ENCODE results near the gene NCF2.

NCF2 gene

DNA sequence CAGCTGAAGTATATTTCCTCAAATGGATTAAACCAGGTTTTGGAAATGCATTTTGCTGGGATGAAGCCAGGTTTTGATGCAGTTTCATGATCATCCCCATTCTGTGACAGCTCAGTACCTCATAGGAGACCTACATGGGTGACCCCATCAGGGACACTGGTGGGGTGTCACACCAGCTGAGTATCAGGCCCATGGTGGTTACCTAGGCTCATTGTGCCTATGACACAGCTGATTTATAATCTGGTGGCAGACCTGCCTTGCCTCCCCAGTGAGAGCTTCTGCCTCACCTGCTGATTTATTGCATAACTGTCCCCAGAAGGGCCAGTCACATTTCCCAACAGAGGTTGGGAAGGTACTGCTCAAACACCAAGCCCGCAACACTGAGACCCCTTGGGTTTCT lies 3.8 kb downstream of the NCF2 start:
- Histone ChIP-seq H3K4me3 (ENCODE audit: low read depth, low read length) (no peak overlapping the region), H2AK5ac (ENCODE audit: low read length) (no peak overlapping the region), H2BK12ac (ENCODE audit: low read length) (no peak overlapping the region), H3K4me1 (ENCODE audit: control insufficient read depth in 1 of 2, insufficient read depth in 2 of 2, low read length in 2 of 2) (no peaks in the 10 kb centered on the region), H3K79me2 (ENCODE audit: control insufficient read depth, insufficient read depth, low read length, poor library complexity) (no peaks in the 10 kb centered on the region), H2AFZ (ENCODE audit: insufficient read depth, low read length, poor library complexity) (no peak overlapping the region), H3K23ac (ENCODE audit: low read length) (no peak overlapping the region), H3K36me3 (ENCODE audit: control insufficient read depth in 1 of 2, insufficient read depth in 2 of 2, low read length in 2 of 2) (no peaks in the 10 kb centered on the region), H3K9ac (ENCODE audit: low read length) (no peak overlapping the region), H3K27ac (ENCODE audit: low read depth, low read length) (no peak overlapping the region), H4K12ac (ENCODE audit: low read depth, low read length) (no peak overlapping the region), H2BK120ac (ENCODE audit: insufficient read depth, low read length, poor library complexity) (no peak overlapping the region), H3K79me1 (ENCODE audit: low read length) (no peaks in the 10 kb centered on the region), H2BK5ac (ENCODE audit: low read depth, low read length, poor library complexity) (no peak overlapping the region), H3K27me3 (ENCODE audit: insufficient read depth, low read length) (no peaks in the 10 kb centered on the region), H4K8ac (ENCODE audit: low read depth, low read length) (no peak overlapping the region), H3K4ac (ENCODE audit: low read depth, low read length) (no peak overlapping the region), H3K4me2 (ENCODE audit: low read length) (no peak overlapping the region), H4K91ac (ENCODE audit: low read depth, low read length) (no peak overlapping the region), H3K18ac (ENCODE audit: low read length) (no peak overlapping the region), H3K14ac (ENCODE audit: low read length) (no peak overlapping the region), H3K9me3 (ENCODE audit: insufficient read depth, low read depth, low read length) (no peaks in the 10 kb centered on the region)
- WGBS (ENCODE audit: extremely low coverage, insufficient coverage, insufficient read length): no CpG with 5 or more reads among the region's 1 CpG
- no peak for DNase-seq

DNA sequence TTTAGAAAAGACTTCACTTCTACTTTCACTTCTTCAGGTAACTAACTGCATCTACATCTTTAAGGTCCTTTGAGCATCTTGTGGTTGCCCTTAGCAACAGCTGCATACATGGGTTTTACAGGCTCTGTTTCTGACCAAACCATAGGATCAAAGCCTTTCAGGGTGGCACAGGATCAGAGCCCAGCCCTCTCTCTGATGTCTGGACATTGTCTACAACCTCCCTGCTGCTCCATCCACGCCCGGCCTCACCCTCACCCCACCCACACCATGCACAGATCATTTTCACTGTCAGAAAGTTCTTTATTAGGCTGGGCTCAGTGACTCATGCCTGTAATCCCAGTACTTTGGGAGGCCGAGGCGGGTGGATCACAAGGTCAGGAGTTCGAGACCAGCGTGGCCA lies 5.2 kb downstream of the NCF2 start:
- Histone ChIP-seq H3K36me3 (ENCODE audit: control insufficient read depth in 1 of 2, insufficient read depth in 2 of 2, low read length in 2 of 2) (no peaks in the 10 kb centered on the region), H3K79me1 (ENCODE audit: low read length) (no peaks in the 10 kb centered on the region), H3K27ac (ENCODE audit: low read depth, low read length) (no peak overlapping the region), H4K8ac (ENCODE audit: low read depth, low read length) (no peak overlapping the region), H4K12ac (ENCODE audit: low read depth, low read length) (no peak overlapping the region), H4K91ac (ENCODE audit: low read depth, low read length) (no peak overlapping the region), H3K9ac (ENCODE audit: low read length) (no peak overlapping the region), H2AK5ac (ENCODE audit: low read length) (no peak overlapping the region), H2BK5ac (ENCODE audit: low read depth, low read length, poor library complexity) (no peak overlapping the region), H3K9me3 (ENCODE audit: insufficient read depth, low read depth, low read length) (no peaks in the 10 kb centered on the region), H3K18ac (ENCODE audit: low read length) (no peak overlapping the region), H3K4me2 (ENCODE audit: low read length) (no peak overlapping the region), H2BK12ac (ENCODE audit: low read length) (no peak overlapping the region), H2AFZ (ENCODE audit: insufficient read depth, low read length, poor library complexity) (no peak overlapping the region), H3K27me3 (ENCODE audit: insufficient read depth, low read length) (no peaks in the 10 kb centered on the region), H3K4ac (ENCODE audit: low read depth, low read length) (no peak overlapping the region), H3K79me2 (ENCODE audit: control insufficient read depth, insufficient read depth, low read length, poor library complexity) (no peaks in the 10 kb centered on the region), H3K4me1 (ENCODE audit: control insufficient read depth in 1 of 2, insufficient read depth in 2 of 2, low read length in 2 of 2) (no peaks in the 10 kb centered on the region), H2BK120ac (ENCODE audit: insufficient read depth, low read length, poor library complexity) (no peak overlapping the region), H3K14ac (ENCODE audit: low read length) (no peak overlapping the region), H3K4me3 (ENCODE audit: low read depth, low read length) (no peak overlapping the region), H3K23ac (ENCODE audit: low read length) (no peak overlapping the region)
- no CpG with 5 or more reads among the region's 6 CpGs for WGBS (ENCODE audit: extremely low coverage, insufficient coverage, insufficient read length)
- DNase-seq: no peak

DNA sequence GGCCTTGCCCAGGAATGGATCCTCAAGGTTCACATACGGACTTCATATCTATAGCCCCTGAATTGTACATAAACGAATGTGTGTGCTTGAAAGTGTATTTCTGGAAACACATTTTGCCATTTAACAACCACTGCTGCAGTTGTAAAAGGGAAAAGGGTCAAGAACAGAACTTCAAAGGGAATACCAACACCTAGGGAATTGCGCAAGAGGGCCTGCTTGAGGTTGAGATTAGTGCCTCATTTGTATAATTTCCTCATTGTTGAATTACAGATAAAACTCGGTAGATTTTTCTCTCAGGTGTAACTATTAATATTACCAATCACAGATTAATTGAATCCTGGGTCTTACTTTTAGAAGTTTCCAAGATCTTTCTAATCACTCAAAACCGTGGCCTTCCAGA lies 6.1 kb downstream of the NCF2 start:
- H3K23ac ChIP-seq (ENCODE audit: low read length): no peak overlapping the region
- no peak overlapping the region for H3K4me2 ChIP-seq (ENCODE audit: low read length)
- no peak overlapping the region for H3K4ac ChIP-seq (ENCODE audit: low read depth, low read length)
- no peaks in the 10 kb centered on the region for H3K36me3 ChIP-seq (ENCODE audit: control insufficient read depth in 1 of 2, insufficient read depth in 2 of 2, low read length in 2 of 2)
- H3K4me3 ChIP-seq (ENCODE audit: low read depth, low read length): no peak overlapping the region
- H4K8ac ChIP-seq (ENCODE audit: low read depth, low read length): no peak overlapping the region
- no peak overlapping the region for H3K27ac ChIP-seq (ENCODE audit: low read depth, low read length)
- H2AFZ ChIP-seq (ENCODE audit: insufficient read depth, low read length, poor library complexity): no peak overlapping the region
- DNase-seq: no peak
- H3K79me2 ChIP-seq (ENCODE audit: control insufficient read depth, insufficient read depth, low read length, poor library complexity): no peaks in the 10 kb centered on the region
- H3K14ac ChIP-seq (ENCODE audit: low read length): no peak overlapping the region
- H3K79me1 ChIP-seq (ENCODE audit: low read length): no peaks in the 10 kb centered on the region
- no peak overlapping the region for H2AK5ac ChIP-seq (ENCODE audit: low read length)
- no peak overlapping the region for H3K18ac ChIP-seq (ENCODE audit: low read length)
- no peak overlapping the region for H4K12ac ChIP-seq (ENCODE audit: low read depth, low read length)
- H3K27me3 ChIP-seq (ENCODE audit: insufficient read depth, low read length): no peaks in the 10 kb centered on the region
- WGBS (ENCODE audit: extremely low coverage, insufficient coverage, insufficient read length): no CpG with 5 or more reads among the region's 5 CpGs
- no peak overlapping the region for H2BK12ac ChIP-seq (ENCODE audit: low read length)
- no peaks in the 10 kb centered on the region for H3K9me3 ChIP-seq (ENCODE audit: insufficient read depth, low read depth, low read length)
- H4K91ac ChIP-seq (ENCODE audit: low read depth, low read length): no peak overlapping the region
- no peaks in the 10 kb centered on the region for H3K4me1 ChIP-seq (ENCODE audit: control insufficient read depth in 1 of 2, insufficient read depth in 2 of 2, low read length in 2 of 2)
- H2BK5ac ChIP-seq (ENCODE audit: low read depth, low read length, poor library complexity): no peak overlapping the region
- no peak overlapping the region for H3K9ac ChIP-seq (ENCODE audit: low read length)
- H2BK120ac ChIP-seq (ENCODE audit: insufficient read depth, low read length, poor library complexity): no peak overlapping the region

DNA sequence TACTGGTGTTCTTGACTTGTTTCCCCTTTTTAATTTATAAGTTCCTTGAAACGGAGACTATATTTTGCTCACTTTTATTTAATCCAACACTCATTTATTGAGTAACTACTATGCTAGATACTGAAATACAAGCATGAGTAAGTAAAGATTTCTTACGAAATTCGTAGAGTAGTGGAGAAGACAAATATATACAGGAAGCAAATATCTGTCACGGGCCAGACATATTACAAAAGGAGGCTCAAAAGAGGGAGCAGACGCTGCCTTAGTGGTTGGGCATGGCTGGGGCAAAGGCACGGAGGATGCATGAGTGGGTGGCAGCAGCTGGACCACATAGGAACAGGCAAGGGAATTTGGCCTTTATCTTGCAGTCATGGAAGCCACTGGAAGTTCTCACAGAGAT lies 6.8 kb downstream of the NCF2 start:
- Histone ChIP-seq H3K23ac (ENCODE audit: low read length) (no peak overlapping the region), H2BK120ac (ENCODE audit: insufficient read depth, low read length, poor library complexity) (no peak overlapping the region), H2AK5ac (ENCODE audit: low read length) (no peak overlapping the region), H2BK12ac (ENCODE audit: low read length) (no peak overlapping the region), H3K79me2 (ENCODE audit: control insufficient read depth, insufficient read depth, low read length, poor library complexity) (no peaks in the 10 kb centered on the region), H3K14ac (ENCODE audit: low read length) (no peak overlapping the region), H3K79me1 (ENCODE audit: low read length) (no peaks in the 10 kb centered on the region), H3K4me1 (ENCODE audit: control insufficient read depth in 1 of 2, insufficient read depth in 2 of 2, low read length in 2 of 2) (no peaks in the 10 kb centered on the region), H2AFZ (ENCODE audit: insufficient read depth, low read length, poor library complexity) (no peak overlapping the region), H4K91ac (ENCODE audit: low read depth, low read length) (no peak overlapping the region), H3K18ac (ENCODE audit: low read length) (no peak overlapping the region), H3K27me3 (ENCODE audit: insufficient read depth, low read length) (no peaks in the 10 kb centered on the region), H3K9me3 (ENCODE audit: insufficient read depth, low read depth, low read length) (no peaks in the 10 kb centered on the region), H3K27ac (ENCODE audit: low read depth, low read length) (no peak overlapping the region), H2BK5ac (ENCODE audit: low read depth, low read length, poor library complexity) (no peak overlapping the region), H3K4me2 (ENCODE audit: low read length) (no peak overlapping the region), H3K9ac (ENCODE audit: low read length) (no peak overlapping the region), H4K8ac (ENCODE audit: low read depth, low read length) (no peak overlapping the region), H3K36me3 (ENCODE audit: control insufficient read depth in 1 of 2, insufficient read depth in 2 of 2, low read length in 2 of 2) (no peaks in the 10 kb centered on the region), H3K4ac (ENCODE audit: low read depth, low read length) (no peak overlapping the region), H3K4me3 (ENCODE audit: low read depth, low read length) (no peak overlapping the region), H4K12ac (ENCODE audit: low read depth, low read length) (no peak overlapping the region)
- no CpG with 5 or more reads among the region's 6 CpGs for WGBS (ENCODE audit: extremely low coverage, insufficient coverage, insufficient read length)
- DNase-seq: peak in 1 of 2 donors; percentile 31

Data from trophoblast cell (in vitro differentiated cells and primary cell).